Body of pancreas (tissue), 4 donors: ENCODE results near the gene TMEM154.

Experiments used
- CTCF ChIP-seq, 7 experiments: fragments of 450-650 bp in 4 of 7; fragments of 200-600 bp in 3 of 7; sonication (generic) in 3 of 7; IDR thresholded peaks; one replicate each; pipeline ENCODE4 v1.5.1; 2016 to 2019; ENCODE audit warnings: antibody characterized with exemption in 7 of 7
- POLR2A ChIP-seq, 3 donors: fragments of 450-650 bp; IDR thresholded peaks; one replicate each; pipeline ENCODE4 v1.6.1; 2016; ENCODE audit warnings: antibody characterized with exemption in 3 of 3, mild to moderate bottlenecking in 2 of 3

DNA sequence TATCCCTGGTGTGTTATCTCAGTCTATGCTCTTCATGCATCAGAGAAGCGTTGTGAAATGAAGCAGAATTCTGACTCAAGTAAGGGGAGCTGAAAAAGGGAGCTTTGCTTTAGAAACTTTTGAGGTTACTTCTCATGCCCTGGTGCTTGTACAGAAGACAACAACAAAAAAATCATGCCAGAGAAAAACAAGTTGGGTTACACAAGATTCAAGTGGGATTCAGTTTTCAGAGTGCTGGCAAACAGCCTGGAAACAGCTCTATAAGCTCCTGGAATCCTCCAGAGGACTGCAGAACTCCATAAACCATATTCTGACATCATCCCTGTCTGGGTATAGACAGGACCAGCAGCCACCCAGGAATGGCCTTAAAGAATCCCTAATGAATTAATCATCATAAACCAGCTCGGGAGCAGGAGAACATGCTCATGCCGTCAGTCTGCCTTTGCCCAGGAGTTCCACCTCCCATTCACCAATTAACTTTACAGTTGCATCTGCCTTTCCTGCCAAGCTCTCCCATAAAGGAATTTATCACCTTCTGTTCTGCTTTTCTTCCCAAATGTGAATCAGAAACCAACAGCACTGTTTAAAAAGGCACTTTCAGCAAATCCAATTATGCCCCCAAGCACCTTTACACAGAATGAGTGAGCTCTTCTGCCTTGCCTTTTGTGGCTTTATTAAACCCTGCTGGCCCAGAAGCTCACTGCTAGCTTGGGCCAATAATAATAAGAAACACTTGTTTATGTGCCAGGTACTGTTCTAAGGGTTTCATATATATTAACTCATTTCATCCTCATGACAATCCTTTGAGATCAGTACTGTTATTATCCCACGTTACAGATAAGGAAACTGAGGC is 89.4 kb downstream of the TMEM154 start:
- TF ChIP-seq CTCF (IDR thresholded peaks at IDR 0.05) = no peak
- no peak for TF ChIP-seq POLR2A (IDR thresholded peaks at IDR 0.05)
